Measurements from ENCODE around the gene HIVEP3.

- TF ChIP-seq POLR2A (IDR thresholded peaks at IDR 0.05; ENCODE audit: low read length) (no peak), GATA1 (IDR thresholded peaks at IDR 0.05; ENCODE audit: low read depth, low read length) (no peak)
These were observed 308.4 kb downstream of the HIVEP3 start for GRCh38 chr1:41610361-41610760.

Data from erythroblast (primary cell).